IPS DF 6.9 (cell line): Measurements from ENCODE around the gene SLC25A38.

ENCODE experiments used
- DNase-seq: peaks from one replicate; pipeline ENCODE4 v3.0.0-alpha.2; 2013; ENCODE audit warnings: low read depth, low spot score
- H3K27ac ChIP-seq: one replicate; pipeline ENCODE4 v1.5.1; 2013; ENCODE audit warnings: low read length, control low read depth
- H3K27me3 ChIP-seq: 2 replicates; pipeline ENCODE4 v1.6.1; 2013; ENCODE audit warnings: mild to moderate bottlenecking, low read length; ENCODE audit not compliant: control insufficient read depth, insufficient read depth
- H3K36me3 ChIP-seq: 2 replicates; pipeline ENCODE4 v1.6.1; 2013; ENCODE audit warnings: low read length; ENCODE audit not compliant: control insufficient read depth, insufficient read depth
- H3K4me1 ChIP-seq: 2 replicates; pipeline ENCODE4 v1.6.1; 2013; ENCODE audit warnings: low read length; ENCODE audit not compliant: control insufficient read depth, insufficient read depth
- H3K4me3 ChIP-seq: 2 replicates; pipeline ENCODE4 v1.5.1; 2013; ENCODE audit warnings: mild to moderate bottlenecking, low read length
- H3K9me3 ChIP-seq: 2 replicates; pipeline ENCODE4 v1.6.1; 2013; ENCODE audit warnings: low read length, inconsistent platforms; ENCODE audit not compliant: control insufficient read depth, insufficient read depth
- WGBS: extraction: QIAGEN DNeasy Blood & Tissue Kit; methylation state at CpG from one replicate; pipeline ENCODE4 v1.1.7; 2013; ENCODE audit warnings: mixed read lengths, missing lambda C conversion rate; ENCODE audit not compliant: insufficient read length, insufficient coverage; 5-methylcytosine and 5-hydroxymethylcytosine counted together

The SLC25A38 gene

GRCh38 chr3:39429466-39429865 lies 46.3 kb downstream of the SLC25A38 start:
- no peak overlapping the region for H3K27ac ChIP-seq
- H3K27me3 ChIP-seq = no peaks in the 10 kb centered on the region
- WGBS = no CpG with 5 or more reads among the region's 11 CpGs
- no peak for DNase-seq
- H3K9me3 ChIP-seq = no peaks in the 10 kb centered on the region
- no peaks in the 10 kb centered on the region for H3K36me3 ChIP-seq
- no peak overlapping the region for H3K4me3 ChIP-seq
- H3K4me1 ChIP-seq = no peaks in the 10 kb centered on the region

- DNase-seq = no peak
- no peaks in the 10 kb centered on the region for H3K36me3 ChIP-seq
- no peaks in the 10 kb centered on the region for H3K4me1 ChIP-seq
- WGBS = no CpG with 5 or more reads among the region's 5 CpGs
- no peaks in the 10 kb centered on the region for H3K9me3 ChIP-seq
- no peak overlapping the region for H3K4me3 ChIP-seq
- no peaks in the 10 kb centered on the region for H3K27me3 ChIP-seq
- no peak overlapping the region for H3K27ac ChIP-seq
Observed at GRCh38 chr3:39432342-39432741, 49.2 kb downstream of the SLC25A38 start.

GRCh38 chr3:39433642-39434041 lies 50.5 kb downstream of the SLC25A38 start:
- no CpG with 5 or more reads among the region's 3 CpGs for WGBS
- no peaks in the 10 kb centered on the region for H3K4me1 ChIP-seq
- H3K4me3 ChIP-seq = no peak overlapping the region
- no peak overlapping the region for H3K27ac ChIP-seq
- no peaks in the 10 kb centered on the region for H3K36me3 ChIP-seq
- DNase-seq = no peak
- no peaks in the 10 kb centered on the region for H3K9me3 ChIP-seq
- no peaks in the 10 kb centered on the region for H3K27me3 ChIP-seq

GRCh38 chr3:39434574-39434973 lies 51.4 kb downstream of the SLC25A38 start:
- DNase-seq = no peak
- Histone ChIP-seq H3K4me1 (no peaks in the 10 kb centered on the region), H3K27me3 (no peaks in the 10 kb centered on the region), H3K27ac (no peak overlapping the region), H3K4me3 (no peak overlapping the region), H3K9me3 (no peaks in the 10 kb centered on the region), H3K36me3 (no peaks in the 10 kb centered on the region)
- no CpG with 5 or more reads among the region's 5 CpGs for WGBS

- no peaks in the 10 kb centered on the region for H3K9me3 ChIP-seq
- H3K4me3 ChIP-seq = no peak overlapping the region
- no CpG with 5 or more reads among the region's 1 CpG for WGBS
- DNase-seq = no peak
- H3K27me3 ChIP-seq = no peaks in the 10 kb centered on the region
- no peaks in the 10 kb centered on the region for H3K36me3 ChIP-seq
- no peaks in the 10 kb centered on the region for H3K4me1 ChIP-seq
- no peak overlapping the region for H3K27ac ChIP-seq
Observed at GRCh38 chr3:39435006-39435748, 52.0 kb downstream of the SLC25A38 start.

GRCh38 chr3:39438880-39439279 lies 55.7 kb downstream of the SLC25A38 start:
- Histone ChIP-seq H3K9me3 (no peaks in the 10 kb centered on the region), H3K36me3 (no peaks in the 10 kb centered on the region), H3K4me1 (no peaks in the 10 kb centered on the region), H3K27ac (no peak overlapping the region), H3K27me3 (no peaks in the 10 kb centered on the region), H3K4me3 (no peak overlapping the region)
- DNase-seq = no peak
- WGBS = no CpG with 5 or more reads among the region's 4 CpGs

GRCh38 chr3:39440316-39440715 lies 57.1 kb downstream of the SLC25A38 start:
- H3K36me3 ChIP-seq = no peaks in the 10 kb centered on the region
- no peaks in the 10 kb centered on the region for H3K9me3 ChIP-seq
- H3K27me3 ChIP-seq = no peaks in the 10 kb centered on the region
- no peaks in the 10 kb centered on the region for H3K4me1 ChIP-seq
- no peak overlapping the region for H3K27ac ChIP-seq
- WGBS = no CpG with 5 or more reads among the region's 8 CpGs
- no peak for DNase-seq
- H3K4me3 ChIP-seq = no peak overlapping the region

GRCh38 chr3:39443530-39443929 lies 60.4 kb downstream of the SLC25A38 start:
- Histone ChIP-seq H3K9me3 (no peaks in the 10 kb centered on the region), H3K27me3 (no peaks in the 10 kb centered on the region), H3K36me3 (no peaks in the 10 kb centered on the region), H3K4me3 (no peak overlapping the region), H3K27ac (no peak overlapping the region), H3K4me1 (no peaks in the 10 kb centered on the region)
- DNase-seq = no peak
- WGBS = no CpG with 5 or more reads among the region's 4 CpGs

- Histone ChIP-seq H3K27ac (no peak overlapping the region), H3K4me1 (no peaks in the 10 kb centered on the region), H3K9me3 (no peaks in the 10 kb centered on the region), H3K4me3 (no peak overlapping the region), H3K36me3 (no peaks in the 10 kb centered on the region), H3K27me3 (no peaks in the 10 kb centered on the region)
- no peak for DNase-seq
- WGBS = no CpG with 5 or more reads among the region's 2 CpGs
Observed at GRCh38 chr3:39445927-39446326, 62.8 kb downstream of the SLC25A38 start.

- no peaks in the 10 kb centered on the region for H3K36me3 ChIP-seq
- WGBS = no CpG with 5 or more reads among the region's 2 CpGs
- no peaks in the 10 kb centered on the region for H3K9me3 ChIP-seq
- H3K4me1 ChIP-seq = no peaks in the 10 kb centered on the region
- H3K27ac ChIP-seq = no peak overlapping the region
- no peak for DNase-seq
- no peak overlapping the region for H3K4me3 ChIP-seq
- H3K27me3 ChIP-seq = no peaks in the 10 kb centered on the region
Observed at GRCh38 chr3:39446444-39446843, 63.3 kb downstream of the SLC25A38 start.
